ENCODE measurements around the gene ETV2. TPM values are rescaled to one million over a fixed set of nuclear protein-coding genes. Genes with fewer than 3 reads are reported as not detected.

ETV2 gene
- total RNA-seq, 1 experiment from 2014 or later, result 1.5 TPM

DNA sequence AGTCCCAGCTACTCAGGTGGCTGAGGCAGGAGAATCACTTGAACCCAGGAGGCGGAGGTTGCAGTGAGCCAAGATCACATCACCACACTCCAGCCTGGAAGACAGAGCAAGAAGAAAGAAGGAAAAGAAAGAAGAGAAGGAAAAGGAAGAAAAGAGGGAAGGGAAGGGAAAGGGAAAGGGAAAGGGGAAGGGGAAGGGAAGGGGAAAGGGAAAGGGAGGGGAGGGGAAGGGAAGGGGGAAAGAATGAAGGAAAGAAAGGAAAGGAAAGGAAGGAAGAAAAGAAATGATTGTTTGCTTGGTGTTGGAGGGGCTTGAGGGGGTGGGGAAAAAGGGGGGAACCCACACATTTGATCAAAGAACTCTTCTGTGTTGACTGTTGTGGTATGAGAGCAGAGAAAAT lies 45.6 kb upstream of the ETV2 start:
- BruUV-seq (replicated peaks), result no TSS peak

More for the DNA sequence above, 45.6 kb upstream of the ETV2 start:
- H3K79me2 ChIP-seq (ENCODE audit: insufficient read depth, low read length), result no peaks in the 10 kb centered on the region
- no peak for ATAC-seq
- H3K36me3 ChIP-seq (ENCODE audit: control insufficient read depth in 1 of 2, insufficient read depth in 2 of 2, low read length in 2 of 2), result no peaks in the 10 kb centered on the region
- H3K4me3 ChIP-seq (replicated peaks in 1 of 2; ENCODE audit: low read depth in 1 of 2, low read length in 2 of 2), result no peak overlapping the region
- ChIA-PET RAD21 (ENCODE audit: low non-redundant PET in 1 of 2, low total read pairs in 2 of 2, uncharacterized antibody in 2 of 2, unreplicated experiment in 2 of 2) (no interaction called here), CTCF (no interaction called here), POLR2A (no interaction called here)
- H3K9me3 ChIP-seq (ENCODE audit: control insufficient read depth in 1 of 2, insufficient read depth in 1 of 2, low read depth in 1 of 2, low read length in 2 of 2), result no peaks in the 10 kb centered on the region
- no peaks in the 10 kb centered on the region for H4K20me1 ChIP-seq (ENCODE audit: insufficient read depth)
- H3K9ac ChIP-seq (ENCODE audit: low read length), result no peak overlapping the region
- no peak overlapping the region for H3K27ac ChIP-seq (ENCODE audit: low read depth, low read length)
- DNase-seq (ENCODE audit: low read depth, low spot score), result no peak
- H3K4me1 ChIP-seq (ENCODE audit: control insufficient read depth in 1 of 2, insufficient read depth in 2 of 2, low read length in 2 of 2), result peaks cover 2 to 14% of the 10 kb centered on the region in 2 experiments; a peak in 3 of 4 replicates
- no peak overlapping the region for H2AFZ ChIP-seq (ENCODE audit: low read depth, low read length, poor library complexity, severe bottlenecking)
- H3K9me2 ChIP-seq (ENCODE audit: insufficient read depth), result no peaks in the 10 kb centered on the region
- no peaks in the 10 kb centered on the region for H3K27me3 ChIP-seq (ENCODE audit: insufficient read depth, low read length)
- intact Hi-C loops (cut with micrococcal nuclease), result no loop called here
- no peak overlapping the region for H3K4me2 ChIP-seq (ENCODE audit: low read length)
- TF ChIP-seq EGR1 (IDR thresholded peaks at IDR 0.05; ENCODE audit: low read depth), result no peak
- no peak for TF ChIP-seq YY1 (IDR thresholded peaks at IDR 0.05; ENCODE audit: extremely low read depth, insufficient replicate concordance, low read depth, low read length)
- no peak for TF ChIP-seq ELF1 (IDR thresholded peaks at IDR 0.05; ENCODE audit: borderline replicate concordance, low read depth)
- TF ChIP-seq, protein P1, sequence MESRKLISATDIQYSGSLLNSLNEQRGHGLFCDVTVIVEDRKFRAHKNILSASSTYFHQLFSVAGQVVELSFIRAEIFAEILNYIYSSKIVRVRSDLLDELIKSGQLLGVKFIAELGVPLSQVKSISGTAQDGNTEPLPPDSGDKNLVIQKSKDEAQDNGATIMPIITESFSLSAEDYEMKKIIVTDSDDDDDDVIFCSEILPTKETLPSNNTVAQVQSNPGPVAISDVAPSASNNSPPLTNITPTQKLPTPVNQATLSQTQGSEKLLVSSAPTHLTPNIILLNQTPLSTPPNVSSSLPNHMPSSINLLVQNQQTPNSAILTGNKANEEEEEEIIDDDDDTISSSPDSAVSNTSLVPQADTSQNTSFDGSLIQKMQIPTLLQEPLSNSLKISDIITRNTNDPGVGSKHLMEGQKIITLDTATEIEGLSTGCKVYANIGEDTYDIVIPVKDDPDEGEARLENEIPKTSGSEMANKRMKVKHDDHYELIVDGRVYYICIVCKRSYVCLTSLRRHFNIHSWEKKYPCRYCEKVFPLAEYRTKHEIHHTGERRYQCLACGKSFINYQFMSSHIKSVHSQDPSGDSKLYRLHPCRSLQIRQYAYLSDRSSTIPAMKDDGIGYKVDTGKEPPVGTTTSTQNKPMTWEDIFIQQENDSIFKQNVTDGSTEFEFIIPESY (IDR thresholded peaks at IDR 0.05; ENCODE audit: extremely low read depth, insufficient replicate concordance, low read length), result no peak
- TF ChIP-seq FOSL1 (IDR thresholded peaks at IDR 0.05; ENCODE audit: low read depth), result no peak
- TF ChIP-seq POLR2AphosphoS5 (IDR thresholded peaks at IDR 0.05; ENCODE audit: low read depth, low read length), result no peak
- TF ChIP-seq CEBPB (IDR thresholded peaks at IDR 0.05; ENCODE audit: low read depth), result no peak
- TF ChIP-seq REST (IDR thresholded peaks at IDR 0.05; ENCODE audit: low read depth), result no peak
- no peak for TF ChIP-seq EZH2phosphoT487 (IDR thresholded peaks at IDR 0.05; ENCODE audit: borderline replicate concordance)
- no peak for TF ChIP-seq POLR2A (IDR thresholded peaks at IDR 0.05; ENCODE audit: borderline replicate concordance, extremely low read depth, insufficient read depth, insufficient read length)
- TF ChIP-seq, protein P2, sequence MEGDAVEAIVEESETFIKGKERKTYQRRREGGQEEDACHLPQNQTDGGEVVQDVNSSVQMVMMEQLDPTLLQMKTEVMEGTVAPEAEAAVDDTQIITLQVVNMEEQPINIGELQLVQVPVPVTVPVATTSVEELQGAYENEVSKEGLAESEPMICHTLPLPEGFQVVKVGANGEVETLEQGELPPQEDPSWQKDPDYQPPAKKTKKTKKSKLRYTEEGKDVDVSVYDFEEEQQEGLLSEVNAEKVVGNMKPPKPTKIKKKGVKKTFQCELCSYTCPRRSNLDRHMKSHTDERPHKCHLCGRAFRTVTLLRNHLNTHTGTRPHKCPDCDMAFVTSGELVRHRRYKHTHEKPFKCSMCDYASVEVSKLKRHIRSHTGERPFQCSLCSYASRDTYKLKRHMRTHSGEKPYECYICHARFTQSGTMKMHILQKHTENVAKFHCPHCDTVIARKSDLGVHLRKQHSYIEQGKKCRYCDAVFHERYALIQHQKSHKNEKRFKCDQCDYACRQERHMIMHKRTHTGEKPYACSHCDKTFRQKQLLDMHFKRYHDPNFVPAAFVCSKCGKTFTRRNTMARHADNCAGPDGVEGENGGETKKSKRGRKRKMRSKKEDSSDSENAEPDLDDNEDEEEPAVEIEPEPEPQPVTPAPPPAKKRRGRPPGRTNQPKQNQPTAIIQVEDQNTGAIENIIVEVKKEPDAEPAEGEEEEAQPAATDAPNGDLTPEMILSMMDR (IDR thresholded peaks at IDR 0.05 in 2 of 3, conservative IDR thresholded peaks at IDR 0.05 in 1 of 3; ENCODE audit: borderline replicate concordance in 1 of 3, insufficient read depth in 1 of 3, low read depth in 2 of 3, low read length in 2 of 3), result no peak
- TF ChIP-seq TCF7L2 (IDR thresholded peaks at IDR 0.05; ENCODE audit: borderline replicate concordance, extremely low read depth, insufficient read depth, insufficient read length), result no peak
- TF ChIP-seq MAX (IDR thresholded peaks at IDR 0.05), result no peak

Data from HCT116 (cell line).